Epithelial cell of esophagus (primary cell): ENCODE data around the gene UTF1.
"Not testable (repeated sequence)": the region's sequence is repeated elsewhere in the genome, so short reads cannot be mapped to it uniquely, and the experiment has no call there.

ENCODE experiments used
- DNase-seq: peaks from one replicate; pipeline ENCODE4 v3.0.0; 2010; ENCODE audit warnings: low read depth
- H3K4me3 ChIP-seq: 2 replicates; pipeline ENCODE4 v1.5.1; 2011; ENCODE audit warnings: mild to moderate bottlenecking, low read length, control low read depth
- CTCF ChIP-seq: IDR thresholded peaks from 2 replicates; pipeline ENCODE4 v1.5.1; 2011; ENCODE audit warnings: low read depth, mild to moderate bottlenecking, low read length, control low read depth, inconsistent platforms; ENCODE audit not compliant: insufficient read depth; ENCODE audit errors: missing control alignments

Gene UTF1

GRCh38 chr10:133229265-133230043 is 563 bp upstream of the UTF1 start:
- no peak for DNase-seq
- H3K4me3 ChIP-seq, result no peak overlapping the region

GRCh38 chr10:133230387-133231195 is 574 bp downstream of the UTF1 start:
- H3K4me3 ChIP-seq, result no peak overlapping the region
- DNase-seq, result no peak
- TF ChIP-seq CTCF, result no peak

More at GRCh38 chr10:133229265-133230043, 563 bp upstream of the UTF1 start:
- TF ChIP-seq CTCF, result no peak

DNA sequence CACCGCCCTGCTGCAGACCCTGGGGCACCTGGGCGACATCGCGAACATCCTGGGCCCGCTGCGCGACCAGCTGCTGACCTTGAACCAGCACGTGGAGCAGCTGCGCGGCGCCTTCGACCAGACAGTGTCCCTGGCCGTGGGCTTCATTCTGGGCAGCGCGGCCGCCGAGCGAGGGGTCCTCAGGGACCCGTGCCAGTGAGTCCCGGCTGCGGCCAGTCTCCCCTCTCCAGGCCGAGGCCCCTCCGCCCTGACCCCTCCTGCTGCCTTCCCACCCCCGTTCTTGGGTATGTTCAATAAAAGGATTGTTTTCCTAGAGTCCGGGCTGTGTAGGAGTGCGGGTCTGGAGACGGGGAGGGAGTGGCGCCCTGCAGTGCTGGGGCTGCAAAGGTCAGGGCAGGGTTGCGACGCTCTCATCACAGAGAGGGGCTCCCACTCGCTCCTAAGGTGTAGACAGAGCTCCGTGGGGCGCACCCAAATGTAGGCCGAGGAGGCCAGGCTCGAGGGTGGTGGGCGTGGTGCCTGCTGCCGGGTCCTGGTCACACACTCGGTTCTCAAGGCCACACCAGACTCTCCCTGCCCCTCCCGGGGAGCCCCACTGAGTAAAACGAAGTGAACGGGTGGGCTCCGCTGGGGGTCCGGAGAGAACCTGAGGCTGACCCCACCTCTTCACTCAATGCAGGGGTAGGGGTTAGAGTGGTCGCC is 1.4 kb downstream of the UTF1 start:
- DNase-seq, result no peak
- TF ChIP-seq CTCF, result no peak
- H3K4me3 ChIP-seq, result no peak overlapping the region

DNA sequence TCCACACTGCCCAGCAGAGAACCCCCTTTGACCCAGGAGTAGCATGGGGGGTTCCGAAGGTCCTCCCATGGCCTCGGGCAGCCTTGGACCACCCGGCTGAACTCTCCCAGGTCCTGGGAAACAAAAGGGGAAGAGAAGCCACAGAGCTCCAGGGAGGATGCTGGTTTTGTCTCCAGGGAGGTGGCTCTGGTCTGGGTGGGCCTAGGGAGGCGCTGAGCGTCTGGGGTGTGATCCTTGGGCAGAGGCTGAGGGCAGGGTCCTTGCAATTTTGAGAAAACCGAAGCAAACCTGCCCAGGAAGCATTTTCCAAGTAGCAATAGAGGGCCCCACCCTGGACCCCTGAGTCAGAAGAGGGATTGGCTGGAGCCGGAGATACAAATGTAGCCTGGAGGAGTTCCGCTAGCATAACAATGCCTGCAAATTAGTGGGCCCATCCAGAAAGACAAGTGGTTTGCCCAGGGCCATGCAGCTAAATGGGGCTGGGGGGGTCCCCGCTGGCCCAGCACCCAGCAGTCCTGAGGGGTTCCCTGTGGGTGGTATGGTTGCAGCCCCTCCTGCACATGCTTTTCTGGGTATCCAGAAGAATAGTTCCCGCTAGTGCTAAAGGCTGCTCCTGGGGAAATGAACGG is 2.0 kb downstream of the UTF1 start:
- no peak for DNase-seq
- no peak for TF ChIP-seq CTCF
- H3K4me3 ChIP-seq, result no peak overlapping the region

- not testable (repeated sequence) for DNase-seq, H3K4me3 ChIP-seq
Observed at GRCh38 chr10:133234796-133235195, 4.8 kb downstream of the UTF1 start.

- no peak overlapping the region for H3K4me3 ChIP-seq
- DNase-seq, result no peak
Observed at GRCh38 chr10:133235265-133235855, 5.3 kb downstream of the UTF1 start.

More at GRCh38 chr10:133235265-133235855, 5.3 kb downstream of the UTF1 start:
- TF ChIP-seq CTCF, result no peak
